ENCODE results near the gene ALPI.

- TF ChIP-seq CTCF (IDR thresholded peaks at IDR 0.05) = no peak
- TF ChIP-seq EZH2 (IDR thresholded peaks at IDR 0.05; ENCODE audit: borderline replicate concordance, insufficient read depth, low read depth, low read length, poor library complexity, severe bottlenecking) = no peak
These were observed 9.1 kb downstream of the ALPI start for GRCh38 chr2:232465061-232465460.

All from B cell (primary cell).